Measurements from ENCODE around the gene SH3RF1.
A peak's percentile ranks its signal among the peaks of the same experiment; 100 is the strongest.

Gene SH3RF1

DNA sequence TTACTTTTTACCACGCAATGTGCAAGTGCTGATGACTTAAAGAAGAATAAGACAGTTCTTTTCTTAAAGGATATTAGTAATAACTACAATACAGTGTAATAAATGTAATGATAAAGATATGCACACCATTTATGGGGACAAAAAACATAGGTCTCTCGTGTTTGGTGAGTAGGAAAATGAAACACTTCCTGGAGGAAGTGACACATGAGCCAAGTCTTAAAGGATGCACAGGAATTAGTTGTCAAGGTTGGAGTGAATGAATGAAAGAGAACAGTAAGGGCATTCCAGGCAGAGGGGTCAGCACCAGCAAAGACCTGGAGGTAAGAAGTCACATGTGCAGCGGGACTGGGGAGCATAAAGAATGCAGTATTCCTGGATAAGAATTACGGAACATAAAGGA, 112.7 kb downstream of the SH3RF1 start:
- DNase-seq: no peak

DNA sequence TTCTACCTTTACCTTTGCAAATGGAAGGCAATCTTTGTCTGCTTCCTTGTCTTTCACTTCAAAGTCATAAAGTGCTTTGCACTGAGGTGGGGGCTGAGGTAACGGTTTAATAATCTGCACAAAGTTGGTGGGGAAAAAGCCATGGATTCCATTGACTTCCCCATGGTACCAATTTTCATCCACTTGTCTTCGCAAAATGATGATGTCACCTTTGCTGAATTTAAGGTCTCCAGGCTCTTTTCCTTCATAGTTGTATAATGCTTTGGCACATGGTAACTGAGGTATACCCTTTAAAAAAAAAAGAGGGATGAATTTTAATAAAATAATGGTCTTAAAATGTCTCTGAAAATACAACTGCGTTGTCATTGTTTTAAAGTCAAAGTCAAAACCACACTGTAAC, 114.4 kb downstream of the SH3RF1 start:
- DNase-seq: no peak

DNA sequence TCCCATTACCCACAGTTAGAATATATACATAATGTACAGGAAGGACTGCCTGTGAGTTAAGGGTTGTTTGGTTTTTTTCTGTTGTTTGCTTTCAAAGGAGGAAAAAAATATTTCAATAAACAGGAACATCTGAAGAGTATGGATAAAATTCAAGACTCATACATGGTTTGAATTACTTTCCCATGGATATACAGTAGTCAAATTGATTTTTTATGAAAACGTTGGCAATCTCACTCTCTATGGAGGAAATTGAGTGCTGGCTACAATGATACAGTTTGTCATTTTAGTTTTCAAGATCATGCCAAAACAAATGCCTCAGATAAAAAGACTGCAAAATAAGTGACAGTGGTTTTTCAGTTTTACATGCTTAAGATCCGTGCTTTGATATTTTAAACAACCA, 116.6 kb downstream of the SH3RF1 start:
- DNase-seq: no peak

DNA sequence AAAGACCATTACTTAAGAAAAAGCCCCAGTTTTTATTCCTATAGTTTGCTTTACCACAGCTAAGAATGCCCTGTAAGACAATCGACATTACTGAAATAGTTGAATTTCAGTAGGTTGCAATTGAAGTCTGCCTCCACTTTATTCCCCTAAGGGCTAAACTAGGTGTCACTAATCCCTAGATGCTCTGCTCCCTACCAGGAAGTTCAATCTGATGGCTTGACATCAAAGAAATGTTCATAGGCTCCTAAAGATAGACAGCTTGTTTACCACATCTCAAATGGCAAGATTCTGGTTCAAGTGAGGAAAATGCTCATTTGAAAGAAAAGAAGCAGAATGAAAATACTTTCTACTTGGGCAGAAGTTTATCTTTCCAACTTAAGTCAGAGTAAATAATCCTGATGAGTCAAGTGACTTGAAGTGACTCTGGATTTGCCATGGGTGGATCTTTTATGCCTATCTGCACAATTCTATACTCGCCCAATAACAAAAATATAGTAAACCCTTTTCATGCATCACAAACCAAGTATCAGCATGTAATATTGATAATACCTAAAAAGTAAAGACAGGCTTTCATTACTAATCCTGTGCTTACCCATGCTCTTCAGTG, 117.2 kb downstream of the SH3RF1 start:
- no peak for DNase-seq

DNA sequence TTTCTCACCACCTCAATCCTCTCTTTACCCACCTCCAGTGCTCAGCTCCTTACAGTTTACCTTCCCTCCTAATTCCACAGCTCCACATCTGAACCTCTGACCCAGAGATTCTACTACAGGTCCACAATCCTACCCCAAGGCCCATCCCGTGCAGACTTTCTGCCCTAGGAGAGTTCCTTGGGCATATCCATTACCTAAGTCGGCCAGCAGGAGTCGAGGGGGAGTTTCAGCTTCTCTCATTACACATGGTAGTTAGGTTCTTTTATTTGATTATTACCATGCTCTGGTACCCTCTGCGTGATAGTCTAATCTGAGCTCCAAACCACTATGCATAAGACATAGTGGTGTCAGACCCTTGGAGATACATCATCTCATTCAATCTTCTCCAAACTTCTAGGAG, 117.9 kb downstream of the SH3RF1 start:
- DNase-seq: no peak

DNA sequence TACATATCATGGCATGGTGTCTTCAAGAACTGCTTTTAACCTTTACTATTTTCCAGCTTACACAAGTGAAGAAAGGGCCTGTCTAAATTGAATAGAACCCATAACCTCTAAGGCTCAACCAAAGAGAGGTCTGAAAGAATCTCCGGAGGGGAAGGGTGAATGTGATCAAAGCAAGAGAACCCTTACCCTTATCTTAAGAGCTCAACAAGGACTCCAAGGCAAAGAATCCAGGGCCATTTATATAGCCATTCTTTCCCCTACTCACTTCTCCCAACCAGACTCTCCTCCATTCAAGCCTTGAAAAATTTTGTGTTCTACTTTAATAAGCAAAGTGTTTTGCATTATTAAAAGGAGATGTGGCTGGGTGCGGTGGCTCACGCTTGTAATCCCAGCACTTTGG, 118.7 kb downstream of the SH3RF1 start:
- DNase-seq: no peak

DNA sequence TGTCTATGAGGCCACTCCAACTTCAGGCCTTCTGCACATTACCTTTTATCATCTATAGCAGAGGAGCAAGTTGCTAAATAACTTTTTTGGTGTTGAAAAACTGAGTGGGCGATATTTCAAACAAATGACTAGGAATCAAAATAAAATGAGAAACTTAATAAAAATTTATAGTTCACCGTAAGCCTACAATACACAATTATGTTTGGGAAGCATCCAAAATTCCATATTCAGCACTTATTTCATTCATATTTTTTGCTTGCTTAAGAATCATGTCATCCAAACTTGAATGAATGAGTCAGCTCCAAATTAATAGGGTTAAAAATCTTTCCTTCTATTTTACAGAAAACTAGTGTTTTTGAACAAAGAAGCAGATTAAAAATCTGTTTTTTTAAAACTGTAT, 119.1 kb downstream of the SH3RF1 start:
- no peak for DNase-seq

DNA sequence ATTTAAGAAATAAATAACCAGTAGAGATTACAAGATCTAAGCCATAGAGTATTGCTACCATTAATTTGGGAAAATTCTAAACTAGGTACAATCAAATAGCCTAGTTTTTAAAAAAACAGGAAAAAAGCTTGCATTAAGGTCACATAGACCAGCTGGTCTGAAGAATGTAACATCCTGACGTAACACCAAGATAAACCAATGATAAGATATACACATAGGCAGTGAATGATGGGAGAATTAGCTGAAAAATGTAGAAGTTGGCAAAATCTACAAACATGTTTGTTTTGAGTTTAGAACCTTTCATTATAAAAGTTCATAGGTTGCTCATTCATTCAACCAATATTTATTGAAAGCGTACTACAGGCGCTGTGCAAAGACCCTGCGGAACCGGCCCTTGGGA, 120.0 kb downstream of the SH3RF1 start:
- no peak for DNase-seq

DNA sequence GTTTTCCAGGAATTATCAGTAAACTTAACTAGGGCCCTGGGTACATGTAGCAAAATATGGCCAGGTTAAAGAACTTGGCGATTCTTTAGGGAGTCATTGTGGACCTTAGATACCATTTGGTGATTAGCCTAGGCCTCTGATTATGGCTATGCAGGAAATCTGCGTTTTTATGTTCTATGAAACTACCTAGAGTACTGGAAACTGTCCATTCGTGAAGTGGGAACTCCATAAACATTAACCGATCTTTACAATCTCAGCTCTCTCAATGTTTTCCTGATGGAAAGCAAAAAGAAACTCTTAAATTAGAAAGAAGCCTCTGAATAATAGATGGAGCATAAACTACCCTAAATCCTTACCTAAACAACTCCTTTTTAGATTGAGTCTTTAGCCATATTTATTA, 121.9 kb downstream of the SH3RF1 start:
- DNase-seq: no peak

DNA sequence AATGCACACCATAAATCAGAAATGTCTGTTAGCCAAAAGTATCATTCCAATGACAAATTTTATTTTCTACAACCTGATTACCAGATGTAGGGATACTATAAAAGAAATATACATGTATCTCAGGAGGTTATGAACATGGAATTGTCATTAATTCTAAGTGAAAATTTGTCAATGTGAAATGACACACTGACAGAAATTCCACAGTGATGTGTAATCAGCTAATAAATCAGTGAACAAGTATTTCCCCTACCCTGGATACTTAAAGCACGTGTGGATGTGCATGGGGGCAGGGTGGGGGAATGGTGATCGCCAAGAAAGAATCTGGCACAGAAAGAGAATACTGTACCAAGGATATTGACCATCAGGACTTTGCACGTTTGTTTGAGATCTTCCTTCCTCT, 123.6 kb downstream of the SH3RF1 start:
- no peak for DNase-seq

DNA sequence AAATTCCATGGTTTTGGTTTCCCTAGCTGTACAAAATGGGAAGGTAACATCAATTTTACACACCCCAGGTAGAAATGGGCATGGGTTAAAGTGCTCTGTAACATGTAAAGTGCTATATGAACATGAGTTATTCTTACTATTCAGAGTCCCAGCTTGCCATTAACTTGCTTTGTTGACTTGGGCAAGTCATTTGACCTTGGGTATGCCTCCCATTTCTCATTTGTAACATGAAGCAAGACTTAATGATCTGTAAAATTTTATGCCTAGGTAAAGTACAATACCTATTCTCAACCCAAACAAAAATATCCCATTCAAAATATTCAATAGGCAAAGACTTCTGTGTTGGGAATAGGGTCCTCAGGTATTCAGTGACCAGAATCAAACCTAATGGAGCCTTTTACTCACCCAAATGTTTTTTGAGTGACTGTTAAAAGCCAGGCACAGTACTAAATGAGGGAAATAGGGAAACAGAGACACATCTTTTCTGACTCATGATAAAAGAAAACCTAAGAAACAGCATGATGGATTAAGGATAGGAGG, 126.6 kb downstream of the SH3RF1 start:
- no peak for DNase-seq

DNA sequence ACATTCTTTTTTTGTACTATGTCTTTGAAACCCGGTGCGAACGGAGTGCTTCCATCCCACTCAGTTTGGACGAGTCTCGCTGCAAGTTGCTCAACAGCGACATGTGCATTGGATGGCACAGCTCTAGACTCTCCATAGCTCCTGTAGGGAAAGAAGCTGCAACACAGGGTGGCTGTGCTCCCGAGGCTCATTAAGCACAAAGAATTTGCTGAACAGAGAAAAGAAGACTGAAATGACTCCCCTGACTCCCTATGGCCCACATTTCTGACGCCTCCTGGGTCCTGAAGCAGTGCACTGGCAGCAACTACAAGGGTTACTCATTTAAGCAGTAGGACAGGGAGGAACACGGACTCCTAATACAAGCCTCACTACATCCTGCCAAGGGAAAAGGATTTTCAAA, 127.4 kb downstream of the SH3RF1 start:
- no peak for DNase-seq

DNA sequence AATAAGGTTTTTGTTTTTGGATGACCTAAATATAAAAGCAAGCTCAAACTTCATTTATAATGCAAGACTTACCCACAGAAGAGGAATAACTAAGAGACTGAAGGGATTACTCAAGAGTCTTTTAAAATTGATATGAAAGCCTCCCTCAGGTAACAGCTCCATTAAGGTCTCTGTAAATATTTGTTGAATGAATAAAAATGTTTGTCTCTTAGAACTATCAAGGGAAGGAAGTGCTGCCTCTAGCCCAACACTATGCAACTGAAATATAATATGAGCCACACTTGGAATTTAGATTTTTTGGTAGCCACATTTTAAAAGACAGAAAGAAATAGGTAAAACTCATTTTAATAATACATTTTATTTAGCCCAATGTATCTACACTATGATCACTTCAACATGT, 127.8 kb downstream of the SH3RF1 start:
- DNase-seq: no peak

DNA sequence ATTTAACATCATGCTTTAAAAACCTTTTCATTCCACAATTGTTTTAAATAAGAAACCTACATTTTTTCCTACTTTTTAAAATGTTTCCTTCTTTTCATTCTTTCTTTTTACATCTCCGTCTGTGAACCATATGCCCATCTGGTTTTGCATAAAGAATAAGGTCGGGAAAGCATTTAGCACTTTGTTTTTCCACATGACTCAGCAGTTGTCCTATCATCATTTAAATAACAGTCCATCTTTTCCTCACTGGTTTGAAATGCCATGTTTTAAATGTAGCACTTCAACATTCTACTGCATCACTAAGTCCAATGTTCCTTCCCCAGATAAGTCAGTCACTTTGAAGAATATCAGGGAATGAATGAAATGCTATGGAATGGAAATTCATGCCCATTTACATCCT, 128.4 kb downstream of the SH3RF1 start:
- no peak for DNase-seq

DNA sequence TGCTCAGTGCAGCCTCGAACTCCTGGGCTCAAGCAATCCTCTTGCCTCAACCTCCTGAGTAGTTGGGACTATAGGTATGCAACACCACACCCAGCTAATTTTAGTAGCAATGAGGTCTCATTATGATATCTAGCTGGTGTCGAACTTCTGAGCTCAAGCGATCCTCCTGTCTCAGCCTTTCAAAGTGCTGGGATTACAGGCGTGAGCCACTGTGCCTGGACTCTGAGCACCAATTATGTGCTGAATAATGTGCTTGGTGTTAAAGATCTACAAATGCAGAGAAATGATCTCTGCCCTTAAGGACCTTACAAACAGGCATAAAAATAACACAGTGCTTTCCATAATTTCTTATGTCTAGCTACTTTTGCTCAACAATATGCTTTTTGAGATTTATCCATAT, 131.7 kb downstream of the SH3RF1 start:
- no peak for DNase-seq

DNA sequence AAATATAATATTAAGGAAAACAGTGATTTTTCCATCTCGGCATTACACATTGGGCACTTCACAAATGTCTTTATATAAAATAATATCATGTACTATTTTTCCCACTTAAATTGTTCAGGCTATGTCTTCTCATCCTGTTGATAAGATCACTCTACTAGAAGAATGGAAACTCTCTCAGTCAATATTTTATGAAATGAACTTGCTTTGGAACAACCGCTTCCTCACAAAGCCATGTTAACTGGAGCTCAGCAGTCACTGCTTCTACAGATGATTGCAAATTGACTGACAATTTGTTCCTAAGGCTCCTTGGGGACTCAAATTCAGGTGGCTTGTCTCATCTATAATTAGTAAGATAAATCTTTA, 133.2 kb downstream of the SH3RF1 start:
- DNase-seq: no peak

DNA sequence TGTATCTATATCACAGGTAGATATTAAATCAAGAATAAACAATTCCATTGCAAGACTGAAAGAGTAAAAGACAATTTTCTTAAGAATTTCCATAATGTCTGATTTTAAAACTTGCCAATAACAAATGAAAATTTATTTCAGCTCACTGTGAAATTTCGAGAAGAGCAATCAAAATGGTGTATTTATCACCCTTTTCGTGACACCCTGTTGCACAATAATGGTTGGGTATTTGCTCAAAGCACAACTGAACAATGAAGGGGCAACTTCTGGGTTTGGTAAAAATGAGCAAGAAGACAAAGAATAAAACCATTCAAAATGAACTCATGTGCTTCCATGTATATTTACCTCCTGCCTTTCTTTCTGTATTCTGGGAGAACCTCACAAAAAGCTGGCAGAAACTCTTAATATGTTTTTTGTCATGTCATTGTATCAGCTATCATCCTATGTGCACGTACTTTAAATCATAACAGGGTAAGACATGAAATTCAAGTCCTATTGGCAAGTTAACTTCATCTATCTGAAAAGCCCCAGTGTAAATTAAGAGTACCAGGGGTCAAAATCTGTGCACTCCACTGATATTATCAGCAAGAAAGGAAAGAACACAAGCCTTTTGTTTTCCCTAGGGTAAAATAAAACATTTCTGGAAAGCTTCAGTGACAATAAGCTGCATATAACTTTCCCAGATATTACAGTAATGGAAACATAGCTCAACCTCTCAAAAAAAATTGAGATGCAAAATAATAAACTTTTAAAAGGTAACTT, 133.8 kb downstream of the SH3RF1 start:
- DNase-seq: no peak

DNA sequence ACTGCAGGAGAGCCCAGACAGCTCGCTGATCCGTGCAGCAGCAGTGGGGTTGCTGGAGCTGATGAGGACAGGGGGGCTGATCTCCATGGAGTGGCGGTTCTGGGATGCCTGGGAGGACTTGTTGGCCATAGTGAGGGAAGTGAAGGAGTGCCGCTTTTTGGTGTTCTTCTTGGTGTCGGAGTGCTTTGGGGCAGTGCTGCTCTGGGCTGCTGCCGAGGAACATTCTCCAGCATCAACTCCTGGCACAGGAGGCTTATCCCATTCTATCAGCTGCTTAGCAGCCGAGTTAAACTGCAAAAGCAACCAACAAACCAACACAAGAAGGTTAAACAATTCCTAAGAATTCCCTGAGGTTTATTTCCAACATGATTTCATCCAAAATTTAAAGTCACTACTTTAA, 134.4 kb downstream of the SH3RF1 start:
- DNase-seq: no peak

DNA sequence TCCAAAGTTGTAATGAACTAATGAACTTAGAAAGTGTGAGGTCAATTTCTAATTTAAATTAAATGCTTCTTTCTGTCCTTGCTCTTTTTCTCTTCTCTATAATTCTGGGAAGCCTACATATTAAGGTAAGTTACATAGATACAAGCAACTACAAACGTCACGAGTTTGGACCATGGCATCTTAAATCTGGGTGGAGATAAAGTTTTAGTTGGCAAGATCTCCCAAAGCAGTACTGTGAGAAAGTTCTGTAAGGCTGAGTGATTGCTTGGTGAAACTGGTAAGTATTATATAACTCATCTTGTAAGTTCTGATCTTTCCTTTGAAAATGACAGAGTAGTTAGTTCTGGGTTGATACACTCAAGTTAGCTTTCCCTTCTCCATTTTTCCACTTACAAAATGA, 135.0 kb downstream of the SH3RF1 start:
- no peak for DNase-seq

DNA sequence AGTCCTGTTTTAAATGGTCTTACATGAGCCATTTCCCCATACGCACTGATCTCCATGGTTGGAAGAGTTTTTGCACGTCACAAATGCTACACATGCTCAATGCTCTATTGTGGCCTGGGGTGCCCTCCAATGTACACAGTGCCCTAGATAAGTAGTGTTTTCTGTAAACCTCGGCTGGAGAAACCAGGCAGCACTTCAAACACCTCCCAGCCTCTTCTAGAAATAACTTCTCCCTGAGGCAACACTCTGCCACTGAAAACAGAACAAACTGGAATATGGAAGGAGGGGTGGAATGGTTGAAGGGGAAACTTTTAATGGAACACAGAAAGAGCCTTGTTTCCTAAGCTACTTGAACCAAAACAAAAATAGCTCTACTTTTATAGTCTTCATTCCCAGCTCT, 136.8 kb downstream of the SH3RF1 start:
- peak; percentile 24 for DNase-seq

DNA sequence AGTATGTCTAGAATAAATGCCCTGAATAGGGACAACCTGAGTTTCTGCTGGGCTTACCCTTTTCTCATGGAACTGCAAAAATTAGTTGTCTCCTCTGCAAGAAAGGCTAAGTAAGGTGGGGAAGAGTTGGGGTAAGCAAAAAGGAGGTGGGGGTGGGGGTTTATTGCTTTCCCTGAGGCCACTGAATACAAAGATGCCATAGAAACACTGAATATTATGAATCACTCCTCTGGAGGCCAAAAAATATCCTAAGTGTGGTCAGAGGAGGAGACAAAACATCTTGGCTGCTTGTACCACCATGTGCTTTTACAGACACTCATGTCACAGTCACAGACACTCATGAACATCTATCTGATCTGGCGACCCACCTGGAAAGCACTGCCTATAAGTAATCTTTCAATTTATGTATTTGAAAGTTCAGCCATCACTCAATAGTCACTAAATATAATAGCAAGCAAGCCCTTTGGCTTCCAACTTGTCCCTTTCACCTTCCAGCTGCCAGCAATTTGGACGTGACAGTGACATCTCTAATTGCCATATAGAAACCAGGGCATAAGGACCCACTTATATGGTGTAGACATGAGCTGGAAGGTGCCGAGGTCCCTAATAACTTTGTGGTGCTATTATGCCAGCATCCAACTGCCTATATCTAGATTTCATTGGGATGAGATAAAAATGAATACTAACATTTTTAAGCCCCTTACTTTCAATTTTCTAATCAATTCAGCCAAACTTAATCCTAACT, 138.0 kb downstream of the SH3RF1 start:
- DNase-seq: no peak

DNA sequence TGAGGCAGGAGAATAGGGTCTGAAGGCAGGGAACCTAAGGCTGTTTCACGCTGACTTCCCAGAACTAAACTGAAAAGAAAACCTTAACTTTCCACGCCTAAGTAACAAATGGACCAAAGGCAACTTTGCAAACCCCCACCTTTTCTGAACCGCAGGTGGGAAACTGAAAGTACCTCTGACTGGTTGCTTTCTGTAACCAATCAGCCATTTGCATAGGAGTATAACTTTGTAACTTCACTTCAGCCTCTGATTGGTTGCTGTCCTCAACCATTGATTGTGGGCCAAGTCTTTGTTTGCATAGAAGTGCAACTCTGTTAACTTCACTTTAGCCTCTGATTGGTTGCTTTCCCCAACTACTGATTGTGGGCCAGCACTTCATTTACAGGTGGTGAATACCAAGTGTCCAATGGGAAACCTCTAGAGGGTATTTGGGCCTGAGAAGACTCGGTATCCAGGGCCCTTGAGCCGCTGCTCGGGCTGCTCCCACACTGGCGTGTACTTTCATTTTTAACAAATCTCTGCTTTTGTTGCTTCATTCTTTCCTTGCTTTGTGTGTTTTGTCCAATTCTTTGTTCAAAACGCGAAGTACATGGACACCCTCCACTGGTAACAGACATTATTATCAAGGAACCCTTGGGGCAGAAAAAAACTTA, 139.1 kb downstream of the SH3RF1 start:
- no peak for DNase-seq

DNA sequence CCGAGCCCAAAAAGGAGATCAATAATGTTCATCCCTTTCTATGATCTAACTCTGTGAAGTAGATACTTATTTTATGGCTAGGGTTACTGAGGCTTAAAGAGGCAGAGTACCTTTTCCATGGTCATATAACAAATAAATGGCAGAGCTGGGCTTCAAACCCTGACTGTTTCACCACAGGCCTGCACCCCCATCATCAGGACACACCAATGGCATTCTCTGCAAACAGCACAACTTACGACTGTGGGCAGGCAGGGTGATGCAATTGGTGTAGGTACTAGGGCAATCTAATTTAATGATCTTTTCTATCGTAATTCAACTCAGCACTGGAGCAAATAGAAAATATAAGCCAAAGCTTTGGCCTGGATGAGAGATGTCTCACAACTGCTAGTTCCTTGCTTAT, 141.9 kb downstream of the SH3RF1 start:
- DNase-seq: no peak

DNA sequence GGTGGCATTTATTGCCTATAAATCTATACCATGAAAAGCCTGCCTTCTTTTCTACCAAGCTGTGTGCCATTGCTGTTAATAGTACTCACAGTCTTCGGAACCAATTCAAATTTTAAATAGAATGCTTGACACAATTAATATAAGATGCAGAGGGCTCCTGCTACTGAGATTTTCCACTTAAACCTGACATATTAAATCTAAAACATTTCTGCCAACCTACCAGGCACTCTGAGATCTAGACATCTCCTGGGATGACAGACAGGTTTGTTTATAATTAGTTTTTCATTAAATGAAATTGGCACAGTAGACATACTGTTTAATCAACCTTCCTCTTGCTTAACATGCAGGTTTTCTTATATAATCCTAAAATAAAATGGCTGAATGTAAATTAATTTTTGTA, 143.4 kb downstream of the SH3RF1 start:
- no peak for DNase-seq
